Peyer's patch (tissue), 4 donors: ENCODE results near the gene SNX18.

Source experiments
- POLR2A ChIP-seq, 2 donors: fragments of 450-650 bp; IDR thresholded peaks; one replicate each; pipeline ENCODE4 v1.5.1; 2017; ENCODE audit warnings: antibody characterized with exemption in 2 of 2, mild to moderate bottlenecking in 2 of 2, moderate library complexity in 2 of 2
- TF ChIP-seq, protein P1 (sequence below), 6 experiments: fragments of 450-650 bp in 4 of 6; fragments of 200-600 bp in 2 of 6; sonication (generic) in 1 of 6; IDR thresholded peaks; one replicate each; pipeline ENCODE4 v1.5.1; 2017 to 2019; ENCODE audit warnings: antibody characterized with exemption in 6 of 6, mild to moderate bottlenecking in 3 of 6, moderate library complexity in 1 of 6

DNA sequence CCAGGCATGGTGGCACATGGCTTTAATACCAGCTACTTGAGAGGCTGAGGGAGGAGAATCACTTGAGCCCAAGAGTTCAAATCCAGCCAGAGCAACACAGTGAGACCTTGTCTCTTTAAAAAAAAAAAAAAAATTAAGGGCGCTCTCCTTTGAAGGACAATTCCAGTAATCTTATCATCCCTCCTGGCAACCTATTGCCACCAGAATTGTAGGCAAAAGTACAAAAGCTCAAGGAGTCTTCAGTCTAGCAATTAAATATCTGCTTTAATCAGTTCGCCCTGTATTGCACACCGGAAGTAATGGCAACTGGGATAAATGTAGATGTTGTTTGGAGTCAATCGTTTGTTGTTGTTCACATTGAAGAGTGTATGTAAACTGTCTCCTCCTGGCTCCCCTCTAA, 7.7 kb downstream of the SNX18 start:
- TF ChIP-seq, protein P1, sequence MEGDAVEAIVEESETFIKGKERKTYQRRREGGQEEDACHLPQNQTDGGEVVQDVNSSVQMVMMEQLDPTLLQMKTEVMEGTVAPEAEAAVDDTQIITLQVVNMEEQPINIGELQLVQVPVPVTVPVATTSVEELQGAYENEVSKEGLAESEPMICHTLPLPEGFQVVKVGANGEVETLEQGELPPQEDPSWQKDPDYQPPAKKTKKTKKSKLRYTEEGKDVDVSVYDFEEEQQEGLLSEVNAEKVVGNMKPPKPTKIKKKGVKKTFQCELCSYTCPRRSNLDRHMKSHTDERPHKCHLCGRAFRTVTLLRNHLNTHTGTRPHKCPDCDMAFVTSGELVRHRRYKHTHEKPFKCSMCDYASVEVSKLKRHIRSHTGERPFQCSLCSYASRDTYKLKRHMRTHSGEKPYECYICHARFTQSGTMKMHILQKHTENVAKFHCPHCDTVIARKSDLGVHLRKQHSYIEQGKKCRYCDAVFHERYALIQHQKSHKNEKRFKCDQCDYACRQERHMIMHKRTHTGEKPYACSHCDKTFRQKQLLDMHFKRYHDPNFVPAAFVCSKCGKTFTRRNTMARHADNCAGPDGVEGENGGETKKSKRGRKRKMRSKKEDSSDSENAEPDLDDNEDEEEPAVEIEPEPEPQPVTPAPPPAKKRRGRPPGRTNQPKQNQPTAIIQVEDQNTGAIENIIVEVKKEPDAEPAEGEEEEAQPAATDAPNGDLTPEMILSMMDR (IDR thresholded peaks at IDR 0.05): no peak
- no peak for TF ChIP-seq POLR2A (IDR thresholded peaks at IDR 0.05)
